ENCODE measurements around the gene MAP3K4. TPM values are rescaled to one million over a fixed set of nuclear protein-coding genes. Genes with fewer than 3 reads are reported as not detected.

Gene MAP3K4
- total RNA-seq, 4 donors from 2014 or later = 24.3 to 99.0 (median 37.4) TPM

DNA sequence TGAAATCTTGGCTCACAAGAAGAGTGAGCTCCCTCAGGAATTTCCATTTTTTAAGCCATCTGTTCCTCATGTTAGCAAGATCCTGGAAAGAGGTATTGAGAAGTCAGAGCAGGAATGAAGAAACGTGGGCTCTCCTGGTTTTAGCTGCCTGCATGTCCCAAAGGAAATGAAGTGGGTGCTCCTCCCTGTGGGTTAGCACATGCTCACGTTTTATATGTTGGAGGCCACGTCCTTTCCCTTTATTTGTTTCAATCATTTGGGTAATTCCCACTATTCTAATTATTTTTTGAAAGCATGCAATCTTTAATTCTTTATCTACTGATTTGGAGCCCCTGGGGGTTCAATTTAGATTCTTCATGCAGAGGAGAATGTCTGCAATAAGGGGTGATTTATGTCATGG, 4.3 kb upstream of the MAP3K4 start:
- Histone ChIP-seq H3K27ac (no peak overlapping the region), H3K4me3 (no peak overlapping the region), H3K36me3 (no peaks in the 10 kb centered on the region), H3K4me1 (no peaks in the 10 kb centered on the region), H3K9me3 (peaks cover 0 to 10% (median 3%) of the 10 kb centered on the region in 4 donors), H3K27me3 (no peaks in the 10 kb centered on the region)
- no peak for DNase-seq
- TF ChIP-seq, protein P1, sequence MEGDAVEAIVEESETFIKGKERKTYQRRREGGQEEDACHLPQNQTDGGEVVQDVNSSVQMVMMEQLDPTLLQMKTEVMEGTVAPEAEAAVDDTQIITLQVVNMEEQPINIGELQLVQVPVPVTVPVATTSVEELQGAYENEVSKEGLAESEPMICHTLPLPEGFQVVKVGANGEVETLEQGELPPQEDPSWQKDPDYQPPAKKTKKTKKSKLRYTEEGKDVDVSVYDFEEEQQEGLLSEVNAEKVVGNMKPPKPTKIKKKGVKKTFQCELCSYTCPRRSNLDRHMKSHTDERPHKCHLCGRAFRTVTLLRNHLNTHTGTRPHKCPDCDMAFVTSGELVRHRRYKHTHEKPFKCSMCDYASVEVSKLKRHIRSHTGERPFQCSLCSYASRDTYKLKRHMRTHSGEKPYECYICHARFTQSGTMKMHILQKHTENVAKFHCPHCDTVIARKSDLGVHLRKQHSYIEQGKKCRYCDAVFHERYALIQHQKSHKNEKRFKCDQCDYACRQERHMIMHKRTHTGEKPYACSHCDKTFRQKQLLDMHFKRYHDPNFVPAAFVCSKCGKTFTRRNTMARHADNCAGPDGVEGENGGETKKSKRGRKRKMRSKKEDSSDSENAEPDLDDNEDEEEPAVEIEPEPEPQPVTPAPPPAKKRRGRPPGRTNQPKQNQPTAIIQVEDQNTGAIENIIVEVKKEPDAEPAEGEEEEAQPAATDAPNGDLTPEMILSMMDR (IDR thresholded peaks at IDR 0.05) = no peak
- TF ChIP-seq POLR2A (IDR thresholded peaks at IDR 0.05) = no peak

DNA sequence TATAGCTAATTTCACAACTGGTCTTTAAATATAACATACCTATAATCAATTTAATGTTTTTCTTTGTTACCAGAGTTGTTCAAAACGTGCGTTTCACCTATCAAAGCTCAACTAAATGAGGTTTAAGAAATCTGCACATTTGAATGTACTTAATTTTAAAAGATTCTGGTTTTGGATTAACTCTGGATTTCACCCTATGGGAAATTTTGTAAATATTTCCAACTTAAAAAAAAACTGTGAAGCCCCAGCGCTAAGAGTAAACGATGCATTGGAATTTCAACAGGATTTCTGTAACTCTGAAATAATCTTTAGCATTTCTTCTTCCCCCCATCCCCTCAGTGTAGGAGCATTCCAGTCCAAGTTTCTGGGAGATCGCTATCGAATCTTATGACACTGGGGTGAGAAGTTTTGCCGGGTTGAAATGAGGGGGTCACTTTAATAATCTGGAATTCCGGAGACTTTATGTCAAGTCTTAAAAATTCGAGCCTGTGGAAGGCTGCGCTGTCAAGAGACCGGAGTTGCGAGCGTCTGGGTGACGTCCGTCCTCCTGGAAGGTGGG, 643 bp upstream of the MAP3K4 start:
- H3K4me1 ChIP-seq = peaks cover 0 to 7% (median 0%) of the 10 kb centered on the region in 4 donors
- peak overlapping the region; percentile 78 to 94 (median 89) for H3K27ac ChIP-seq
- TF ChIP-seq, protein P1 (IDR thresholded peaks at IDR 0.05) = no peak
- TF ChIP-seq POLR2A (IDR thresholded peaks at IDR 0.05) = no peak
- H3K27me3 ChIP-seq = no peaks in the 10 kb centered on the region
- no peaks in the 10 kb centered on the region for H3K9me3 ChIP-seq
- H3K36me3 ChIP-seq = no peaks in the 10 kb centered on the region
- DNase-seq = no peak
- peak overlapping the region; percentile 67 to 98 (median 87) for H3K4me3 ChIP-seq

DNA sequence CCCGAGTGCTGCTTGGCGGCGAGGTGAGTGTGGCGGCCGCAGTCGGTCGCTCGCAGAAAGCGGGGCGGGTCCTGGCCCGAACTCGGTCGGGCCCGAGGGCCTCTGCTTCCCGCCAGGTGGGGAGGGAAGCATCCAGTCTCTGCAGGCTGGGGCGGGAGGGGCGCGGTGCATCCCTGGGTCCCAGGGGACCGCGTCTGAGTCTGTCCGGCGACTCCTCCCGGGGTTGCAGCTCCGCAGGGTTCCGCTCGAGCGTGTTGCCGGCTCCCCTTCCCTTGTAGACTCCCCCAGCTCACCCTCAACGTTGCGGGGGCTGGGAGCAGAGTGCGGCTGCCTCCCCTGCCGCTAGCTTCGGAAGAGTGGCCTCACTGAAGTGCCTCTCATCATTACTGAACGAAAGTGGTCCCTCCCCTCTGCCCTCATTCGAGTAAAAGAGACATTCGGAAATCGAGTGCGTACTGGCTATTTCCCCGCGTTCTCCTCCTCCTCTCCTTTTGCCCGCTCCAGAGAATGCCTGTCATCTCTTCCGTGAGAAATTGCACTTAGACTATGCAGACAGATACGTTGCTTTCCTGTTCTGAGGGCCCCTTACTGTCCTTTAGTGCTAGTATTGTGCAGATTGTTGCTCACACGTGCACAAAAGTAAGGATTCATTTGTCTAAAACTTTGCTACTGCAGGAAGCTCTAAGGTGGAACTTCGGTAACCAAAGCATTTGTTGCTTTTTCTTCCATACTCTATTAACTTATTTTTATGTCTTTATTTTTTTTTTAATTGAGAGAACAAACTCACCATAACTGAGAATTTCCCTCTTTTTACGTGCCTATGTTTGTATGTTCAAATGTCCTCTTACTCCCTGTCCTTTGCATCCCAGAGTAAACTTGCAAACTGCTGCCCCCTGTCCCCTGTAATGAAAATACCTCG, 751 bp downstream of the MAP3K4 start:
- peak in 2 of 3 donors; percentile 60 to 69 for DNase-seq
- TF ChIP-seq POLR2A (IDR thresholded peaks at IDR 0.05) = no peak
- TF ChIP-seq, protein P1 (IDR thresholded peaks at IDR 0.05) = peak in 4 of 6 experiments; percentile 22 to 56 (median 38)
- no peaks in the 10 kb centered on the region for H3K27me3 ChIP-seq
- H3K4me1 ChIP-seq = peaks cover 0 to 16% (median 0%) of the 10 kb centered on the region in 4 donors
- H3K4me3 ChIP-seq = peak overlapping the region; percentile 67 to 98 (median 87)
- H3K36me3 ChIP-seq = no peaks in the 10 kb centered on the region
- no peaks in the 10 kb centered on the region for H3K9me3 ChIP-seq
- peak overlapping the region; percentile 78 to 94 (median 89) for H3K27ac ChIP-seq

DNA sequence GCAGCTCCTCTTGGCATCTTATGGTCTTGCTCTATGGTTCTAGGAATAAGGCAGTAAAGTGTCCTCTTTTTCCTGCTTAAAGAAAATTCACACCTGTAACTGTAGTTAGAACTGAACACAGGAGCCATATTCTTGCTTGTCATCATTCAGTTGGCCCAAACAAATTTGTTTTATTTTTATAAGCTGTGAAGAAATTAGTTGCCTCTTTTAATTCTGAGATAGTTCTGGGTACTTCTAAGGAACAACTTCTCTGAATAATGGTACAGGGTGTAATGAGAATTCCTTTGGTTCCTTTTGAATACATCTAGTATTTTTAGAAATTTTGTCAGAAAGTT, 1.4 kb downstream of the MAP3K4 start:
- no peak overlapping the region for H3K27ac ChIP-seq
- H3K4me1 ChIP-seq = peaks cover 0 to 16% (median 0%) of the 10 kb centered on the region in 4 donors

DNA sequence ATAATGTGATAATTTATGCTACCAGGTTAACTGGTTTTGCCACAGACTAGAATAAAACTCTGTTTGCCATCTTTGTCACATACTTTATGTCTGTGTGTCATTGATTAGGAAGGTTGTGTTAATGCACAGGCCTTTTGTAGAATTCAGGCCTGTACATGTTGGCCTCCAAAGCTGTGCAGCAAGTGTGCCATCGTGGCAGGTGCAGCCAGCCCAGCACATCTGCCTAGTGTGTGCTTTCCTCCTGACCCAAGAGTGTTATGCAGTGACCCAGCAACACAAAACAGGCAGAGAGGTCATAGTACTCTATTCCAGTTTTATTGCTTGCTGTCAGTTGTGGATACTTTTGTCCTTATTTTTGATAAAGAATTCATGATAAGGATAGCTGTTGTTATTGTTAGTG, 3.7 kb downstream of the MAP3K4 start:
- TF ChIP-seq, protein P1 (IDR thresholded peaks at IDR 0.05) = no peak
- TF ChIP-seq POLR2A (IDR thresholded peaks at IDR 0.05) = no peak
- H3K27ac ChIP-seq = no peak overlapping the region
- H3K36me3 ChIP-seq = no peaks in the 10 kb centered on the region
- H3K9me3 ChIP-seq = no peaks in the 10 kb centered on the region
- no peak overlapping the region for H3K4me3 ChIP-seq
- H3K4me1 ChIP-seq = peaks cover 0 to 16% (median 0%) of the 10 kb centered on the region in 4 donors
- DNase-seq = no peak
- H3K27me3 ChIP-seq = no peaks in the 10 kb centered on the region

More for the DNA sequence above, 1.4 kb downstream of the MAP3K4 start:
- Histone ChIP-seq H3K27me3 (no peaks in the 10 kb centered on the region), H3K9me3 (no peaks in the 10 kb centered on the region), H3K36me3 (no peaks in the 10 kb centered on the region), H3K4me3 (peak overlapping the region; percentile 67 to 98 (median 87))
- no peak for DNase-seq
- TF ChIP-seq, protein P1 (IDR thresholded peaks at IDR 0.05) = peak in 1 of 6 experiments; percentile 44
- TF ChIP-seq POLR2A (IDR thresholded peaks at IDR 0.05) = no peak

Data from Peyer's patch (tissue), 4 donors.